Measurements from ENCODE around the gene ASB3. TPM values are rescaled to one million over a fixed set of nuclear protein-coding genes. Genes with fewer than 3 reads are reported as not detected.
A peak's percentile ranks its signal among the peaks of the same experiment; 100 is the strongest.

Gene ASB3
- polyA plus RNA-seq, 2 of the 4 experiments (the other 2 are of a cell fraction): 13.5 to 35.9 TPM

GRCh38 chr2:53829273-53829979 is 42.7 kb upstream of the ASB3 start:
- Histone ChIP-seq H3K27ac (no peak overlapping the region), H3K9me3 (no peaks in the 10 kb centered on the region), H3K4me3 (no peak overlapping the region), H3K4me2 (no peak overlapping the region), H3K4me1 (no peaks in the 10 kb centered on the region)
- FAIRE-seq (no peak), DNase-seq (ENCODE audit: low read depth in 1 of 2, low spot score in 1 of 2) (no peak), ATAC-seq (0 out of 6 replicates have a peak, but pooled peaks of 1 of the 2 experiments have one; percentile 19)
- POLR2A ChIA-PET: no interaction called here
- CTCF ChIA-PET: interaction anchor here (0.6 kb wide), 1 partner anchor 26 kb away, joined by 6 read pairs; no protein-coding TSS in a partner anchor
- TF ChIP-seq ESRRA (IDR thresholded peaks at IDR 0.05; ENCODE audit: borderline replicate concordance, low read length): no peak
- no peak for TF ChIP-seq HMGXB4 (CRISPR knock-in tag; IDR thresholded peaks at IDR 0.05; ENCODE audit: borderline replicate concordance)
- no peak for TF ChIP-seq EHMT2 (IDR thresholded peaks at IDR 0.05; ENCODE audit: low read depth)
- 70% methylated on average over 11 of the region's 11 CpGs for WGBS (ENCODE audit: missing lambda C conversion rate)

- CTCF ChIA-PET: interaction anchor here (0.6 to 1.3 kb wide), 2 partner anchors 12 to 18 kb away, joined by 3 read pairs; no protein-coding TSS in a partner anchor
- no peak for DNase-seq (ENCODE audit: low read depth in 1 of 2, low spot score in 1 of 2)
- no peak overlapping the region for H3K4me2 ChIP-seq
- no peaks in the 10 kb centered on the region for H3K9me3 ChIP-seq
- no peak overlapping the region for H3K27ac ChIP-seq
- FAIRE-seq: no peak
- no peak for ATAC-seq
- no peak overlapping the region for H3K4me3 ChIP-seq
- TF ChIP-seq GATA3 (IDR thresholded peaks at IDR 0.05; ENCODE audit: borderline replicate concordance) (no peak), ESRRA (IDR thresholded peaks at IDR 0.05; ENCODE audit: borderline replicate concordance, low read length) (no peak), EHMT2 (IDR thresholded peaks at IDR 0.05; ENCODE audit: low read depth) (no peak), RARB (CRISPR knock-in tag; IDR thresholded peaks at IDR 0.05) (no peak), HDAC2 (IDR thresholded peaks at IDR 0.05) (no peak), JUN (IDR thresholded peaks at IDR 0.05) (no peak), E2F6 (IDR thresholded peaks at IDR 0.05; ENCODE audit: borderline replicate concordance, low read depth) (no peak), KDM1A (IDR thresholded peaks at IDR 0.05; ENCODE audit: low read depth) (no peak), RNF2 (IDR thresholded peaks at IDR 0.05; ENCODE audit: borderline replicate concordance, low read depth) (no peak), MYC (IDR thresholded peaks at IDR 0.05; ENCODE audit: borderline replicate concordance, low read length) (no peak), ZSCAN20 (CRISPR knock-in tag; IDR thresholded peaks at IDR 0.05) (no peak), MAZ (IDR thresholded peaks at IDR 0.05; ENCODE audit: borderline replicate concordance, low read depth, low read length) (no peak), FOSL2 (IDR thresholded peaks at IDR 0.05) (no peak), FOSL2 (CRISPR knock-in tag; IDR thresholded peaks at IDR 0.05) (no peak)
- no peaks in the 10 kb centered on the region for H3K4me1 ChIP-seq
- POLR2A ChIA-PET: no interaction called here
- WGBS (ENCODE audit: missing lambda C conversion rate): 88% methylated on average over 4 of the region's 4 CpGs
Measured at GRCh38 chr2:53828331-53828730, 41.6 kb upstream of the ASB3 start.

GRCh38 chr2:53827398-53828175 is 40.8 kb upstream of the ASB3 start:
- Histone ChIP-seq H3K4me2 (no peak overlapping the region), H3K9me3 (no peaks in the 10 kb centered on the region), H3K4me3 (no peak overlapping the region), H3K4me1 (no peaks in the 10 kb centered on the region), H3K27ac (no peak overlapping the region)
- 67% methylated on average over 3 of the region's 3 CpGs for WGBS (ENCODE audit: missing lambda C conversion rate)
- CTCF ChIA-PET: interaction anchor here (1.3 kb wide), 1 partner anchor 19 kb away, joined by 3 read pairs; no protein-coding TSS in a partner anchor
- FAIRE-seq (no peak), DNase-seq (ENCODE audit: low read depth in 1 of 2, low spot score in 1 of 2) (no peak), ATAC-seq (no peak)
- POLR2A ChIA-PET: no interaction called here
- TF ChIP-seq EHMT2 (IDR thresholded peaks at IDR 0.05; ENCODE audit: low read depth) (no peak), RCOR1 (IDR thresholded peaks at IDR 0.05; ENCODE audit: low read depth, low read length) (no peak), ZNF302 (CRISPR knock-in tag; IDR thresholded peaks at IDR 0.05) (no peak), MAX (IDR thresholded peaks at IDR 0.05) (no peak), HOXB13 (CRISPR knock-in tag; IDR thresholded peaks at IDR 0.05; ENCODE audit: low read depth) (no peak), NPAS2 (CRISPR knock-in tag; IDR thresholded peaks at IDR 0.05; ENCODE audit: borderline replicate concordance) (no peak), HES2 (IDR thresholded peaks at IDR 0.05) (no peak), PBX3 (IDR thresholded peaks at IDR 0.05) (no peak), POLR2AphosphoS2 (conservative IDR thresholded peaks at IDR 0.05; ENCODE audit: low read length) (no peak), SMC3 (IDR thresholded peaks at IDR 0.05) (no peak), RNF2 (IDR thresholded peaks at IDR 0.05; ENCODE audit: borderline replicate concordance, low read depth) (no peak), BCL3 (IDR thresholded peaks at IDR 0.05) (no peak), E2F6 (IDR thresholded peaks at IDR 0.05; ENCODE audit: borderline replicate concordance, low read depth) (no peak)
